GM21381 (cell line): ENCODE results near the gene CYP8B1.

Experiments
- ATAC-seq: cut with Tn5 transposase; IDR thresholded peaks from one replicate; pipeline ENCODE4 v1.9.1; 2021; ENCODE audit warnings: mild to moderate bottlenecking, moderate library complexity; ENCODE audit not compliant: unreplicated experiment

The CYP8B1 gene

GRCh38 chr3:42829083-42829627 is 46.5 kb downstream of the CYP8B1 start:
- no peak for ATAC-seq

- ATAC-seq = no peak
These were observed 48.0 kb downstream of the CYP8B1 start for GRCh38 chr3:42827654-42828053.

GRCh38 chr3:42827023-42827422 is 48.7 kb downstream of the CYP8B1 start:
- ATAC-seq = no peak

DNA sequence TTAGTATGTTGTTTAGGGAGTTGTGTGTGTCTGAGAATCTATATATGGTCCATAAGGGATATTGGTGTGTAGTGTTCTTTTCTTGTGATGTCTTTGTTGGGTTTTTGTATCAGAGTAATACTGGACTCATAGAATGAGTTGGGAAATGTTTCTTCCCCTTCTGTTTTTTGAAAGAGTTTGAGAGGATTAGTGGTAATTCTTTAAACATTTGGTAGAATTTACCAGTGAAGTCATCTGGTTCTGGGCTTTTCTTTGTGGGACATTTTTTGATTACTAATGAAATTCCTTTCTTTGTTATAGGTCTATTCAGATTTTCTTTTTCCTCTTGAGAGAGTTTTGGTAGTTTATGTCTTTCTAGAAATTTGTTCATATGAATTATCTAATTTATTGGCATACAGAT is 49.5 kb downstream of the CYP8B1 start:
- no peak for ATAC-seq

DNA sequence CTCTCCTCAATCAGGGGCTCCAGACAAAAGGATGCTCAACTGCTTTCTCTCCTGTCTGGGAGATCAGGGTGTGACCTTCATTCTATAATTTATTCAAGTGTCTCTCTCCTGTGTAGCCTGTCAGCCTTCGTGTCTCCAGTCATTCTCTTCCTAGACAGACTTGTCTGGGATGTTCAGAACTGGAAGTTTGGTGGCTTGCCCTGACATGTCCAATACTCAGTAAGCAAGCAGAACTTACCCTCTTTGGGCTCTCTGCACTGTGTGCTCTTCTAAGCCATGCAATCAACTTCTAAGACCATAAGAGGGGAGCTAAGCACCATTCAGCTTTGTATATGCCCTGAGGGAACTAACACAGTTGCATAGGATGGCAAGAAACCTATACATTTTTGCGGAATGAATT is 52.3 kb downstream of the CYP8B1 start:
- ATAC-seq = no peak

- no peak for ATAC-seq
These were observed 52.9 kb downstream of the CYP8B1 start for GRCh38 chr3:42822828-42823227.
